Ascending aorta (tissue), 2 donors: ENCODE data around the gene CRYBA2. TPM values are rescaled to one million over a fixed set of nuclear protein-coding genes. Genes with fewer than 3 reads are reported as not detected.

ENCODE experiments used
- DNase-seq, 2 donors: peaks; one replicate each; pipeline ENCODE4 v3.0.0-alpha.2; 2019; ENCODE audit warnings: low spot score in 2 of 2
- H3K27ac ChIP-seq, 2 donors: fragments of 200-600 bp; sonication (generic); one replicate each; pipeline ENCODE4 v1.5.1; 2016 to 2017; ENCODE audit warnings: mild to moderate bottlenecking in 1 of 2
- H3K27me3 ChIP-seq: fragments of 200-600 bp; sonication (generic); one replicate; pipeline ENCODE4 v1.5.1; 2017
- H3K36me3 ChIP-seq, 2 donors: fragments of 200-600 bp; sonication (generic); one replicate each; pipeline ENCODE4 v1.5.1; 2016
- H3K4me1 ChIP-seq, 2 donors: fragments of 200-600 bp; sonication (generic); one replicate each; pipeline ENCODE4 v1.5.1; 2016 to 2017; ENCODE audit warnings: mild to moderate bottlenecking in 1 of 2
- H3K4me3 ChIP-seq, 2 donors: fragments of 200-600 bp; sonication (generic); one replicate each; pipeline ENCODE4 v1.5.1; 2016 to 2017; ENCODE audit warnings: mild to moderate bottlenecking in 1 of 2
- H3K9me3 ChIP-seq, 2 donors: fragments of 200-600 bp; sonication (generic); one replicate each; pipeline ENCODE4 v1.5.1; 2016
- CTCF ChIP-seq, 3 experiments: fragments of 200-600 bp in 2 of 3; fragments of 450-650 bp in 1 of 3; sonication (generic) in 2 of 3; IDR thresholded peaks; one replicate each; pipeline ENCODE4 v1.5.1; 2016 to 2019; ENCODE audit warnings: antibody characterized with exemption in 3 of 3, mild to moderate bottlenecking in 1 of 3, moderate library complexity in 1 of 3
- intact Hi-C: fragments of 100-400 bp; cut with DNase I; formaldehyde crosslinking; loops from one replicate; pipeline ENCODE4 v1.15.1; 2023
- total RNA-seq: library from RNA; depleted of rRNA; stranded (reverse); fragments of >200 nt; gene quantifications from one replicate; pipeline ENCODE4 v1.1.0, GENCODE V29; 2016

The CRYBA2 gene
- total RNA-seq, 1 donor from 2014 or later = not detected

- TF ChIP-seq CTCF (IDR thresholded peaks at IDR 0.05) = no peak
- intact Hi-C loops = no loop called here
- no peak for DNase-seq
- H3K27me3 ChIP-seq = no peaks in the 10 kb centered on the region
- H3K27ac ChIP-seq = peak overlapping the region; percentile 27 to 68
- H3K9me3 ChIP-seq = no peaks in the 10 kb centered on the region
- H3K4me3 ChIP-seq = no peak overlapping the region
- no peaks in the 10 kb centered on the region for H3K36me3 ChIP-seq
- peaks cover 0 to 19% of the 10 kb centered on the region in 2 donors for H3K4me1 ChIP-seq
These were observed 25.1 kb upstream of the CRYBA2 start for GRCh38 chr2:219018286-219018685.

- intact Hi-C loops = no loop called here
- H3K4me1 ChIP-seq = peaks cover 0 to 19% of the 10 kb centered on the region in 2 donors
- peak overlapping the region; percentile 27 to 68 for H3K27ac ChIP-seq
- no peak for TF ChIP-seq CTCF (IDR thresholded peaks at IDR 0.05)
- peak in 1 of 2 donors; percentile 73 for DNase-seq
- H3K36me3 ChIP-seq = no peaks in the 10 kb centered on the region
- H3K27me3 ChIP-seq = no peaks in the 10 kb centered on the region
- no peaks in the 10 kb centered on the region for H3K9me3 ChIP-seq
- peak overlapping the region; percentile 10 to 25 for H3K4me3 ChIP-seq
These were observed 24.1 kb upstream of the CRYBA2 start for GRCh38 chr2:219017201-219017931.

GRCh38 chr2:219016721-219017120 is 23.5 kb upstream of the CRYBA2 start:
- H3K4me1 ChIP-seq = peaks cover 0 to 19% of the 10 kb centered on the region in 2 donors
- peak overlapping the region in 1 of 2 donors; percentile 68 for H3K27ac ChIP-seq
- H3K36me3 ChIP-seq = no peaks in the 10 kb centered on the region
- TF ChIP-seq CTCF (IDR thresholded peaks at IDR 0.05) = no peak
- intact Hi-C loops = no loop called here
- no peaks in the 10 kb centered on the region for H3K9me3 ChIP-seq
- no peaks in the 10 kb centered on the region for H3K27me3 ChIP-seq
- no peak for DNase-seq
- no peak overlapping the region for H3K4me3 ChIP-seq

- Histone ChIP-seq H3K36me3 (no peaks in the 10 kb centered on the region), H3K9me3 (no peaks in the 10 kb centered on the region), H3K4me3 (no peak overlapping the region), H3K27ac (no peak overlapping the region), H3K4me1 (no peaks in the 10 kb centered on the region), H3K27me3 (no peaks in the 10 kb centered on the region)
- TF ChIP-seq CTCF (IDR thresholded peaks at IDR 0.05) = no peak
- DNase-seq = no peak
- intact Hi-C loops = no loop called here
These were observed 17.7 kb upstream of the CRYBA2 start for GRCh38 chr2:219010873-219011272.

- H3K4me1 ChIP-seq = no peaks in the 10 kb centered on the region
- DNase-seq = no peak
- H3K36me3 ChIP-seq = no peaks in the 10 kb centered on the region
- no peaks in the 10 kb centered on the region for H3K27me3 ChIP-seq
- no peak overlapping the region for H3K27ac ChIP-seq
- intact Hi-C loops = no loop called here
- peak in 1 of 3 experiments; percentile 27 for TF ChIP-seq CTCF (IDR thresholded peaks at IDR 0.05)
- no peaks in the 10 kb centered on the region for H3K9me3 ChIP-seq
- H3K4me3 ChIP-seq = no peak overlapping the region
These were observed 17.0 kb upstream of the CRYBA2 start for GRCh38 chr2:219010162-219010756.
